22Rv1 (cell line): Measurements from ENCODE around the gene CUEDC1.

Experiments
- ZFX ChIP-seq: fragments of 450-650 bp; IDR thresholded peaks from 2 replicates; pipeline ENCODE4 v1.6.1; 2017; ENCODE audit warnings: antibody characterized with exemption, borderline replicate concordance
- TF ChIP-seq, protein P1 (sequence below): fragments of 450-650 bp; IDR thresholded peaks from 2 replicates; pipeline ENCODE4 v1.5.1; 2017; ENCODE audit warnings: mild to moderate bottlenecking

GRCh38 chr17:57811638-57812280 lies 143.5 kb downstream of the CUEDC1 start:
- no peak for TF ChIP-seq ZFX
- TF ChIP-seq, protein P1, sequence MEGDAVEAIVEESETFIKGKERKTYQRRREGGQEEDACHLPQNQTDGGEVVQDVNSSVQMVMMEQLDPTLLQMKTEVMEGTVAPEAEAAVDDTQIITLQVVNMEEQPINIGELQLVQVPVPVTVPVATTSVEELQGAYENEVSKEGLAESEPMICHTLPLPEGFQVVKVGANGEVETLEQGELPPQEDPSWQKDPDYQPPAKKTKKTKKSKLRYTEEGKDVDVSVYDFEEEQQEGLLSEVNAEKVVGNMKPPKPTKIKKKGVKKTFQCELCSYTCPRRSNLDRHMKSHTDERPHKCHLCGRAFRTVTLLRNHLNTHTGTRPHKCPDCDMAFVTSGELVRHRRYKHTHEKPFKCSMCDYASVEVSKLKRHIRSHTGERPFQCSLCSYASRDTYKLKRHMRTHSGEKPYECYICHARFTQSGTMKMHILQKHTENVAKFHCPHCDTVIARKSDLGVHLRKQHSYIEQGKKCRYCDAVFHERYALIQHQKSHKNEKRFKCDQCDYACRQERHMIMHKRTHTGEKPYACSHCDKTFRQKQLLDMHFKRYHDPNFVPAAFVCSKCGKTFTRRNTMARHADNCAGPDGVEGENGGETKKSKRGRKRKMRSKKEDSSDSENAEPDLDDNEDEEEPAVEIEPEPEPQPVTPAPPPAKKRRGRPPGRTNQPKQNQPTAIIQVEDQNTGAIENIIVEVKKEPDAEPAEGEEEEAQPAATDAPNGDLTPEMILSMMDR: no peak
